A673 (cell line): ENCODE results near the gene NAV2.

Experiments
- CTCF ChIP-seq: fragments of 300-800, 200-600 bp; sonication (generic); conservative IDR thresholded peaks from 2 replicates; pipeline ENCODE4 v1.5.1; 2017; ENCODE audit warnings: low read depth, mild to moderate bottlenecking, antibody characterized with exemption, low read length, moderate library complexity, mixed read lengths
- EZH2 ChIP-seq: fragments of 200-600 bp; sonication (generic); IDR thresholded peaks from 2 replicates; pipeline ENCODE4 v1.6.1; 2017; ENCODE audit warnings: borderline replicate concordance, low read depth, mild to moderate bottlenecking, mixed read lengths, antibody characterized with exemption, low read length; ENCODE audit not compliant: poor library complexity, severe bottlenecking

DNA sequence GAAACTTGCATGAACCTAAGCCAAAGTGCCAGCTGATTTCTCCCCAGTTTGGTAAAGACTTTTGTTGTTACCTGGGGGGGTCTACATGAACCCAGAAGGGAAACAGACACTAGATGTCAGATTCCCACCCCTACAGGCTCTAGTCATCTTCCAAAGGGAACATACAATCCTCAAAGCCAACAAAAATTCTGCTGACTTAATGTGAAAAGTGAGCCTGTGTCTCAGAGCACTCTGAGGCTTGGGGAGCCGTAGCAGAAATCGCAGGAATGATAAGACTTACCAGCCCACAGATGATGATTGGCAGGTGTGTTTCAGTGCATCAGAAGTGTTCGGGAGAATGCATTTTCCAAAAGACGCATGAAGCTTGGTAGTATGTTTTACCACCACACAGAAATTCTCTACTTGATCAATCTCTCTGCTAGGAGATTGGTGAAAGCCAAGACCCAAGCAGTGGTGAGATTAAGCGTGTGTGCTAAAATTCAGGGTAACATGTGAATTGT is 260.5 kb downstream of the NAV2 start:
- TF ChIP-seq EZH2 (no peak), CTCF (no peak)
